Transverse colon (tissue), 4 donors: ENCODE data around the gene DPF3. TPM values are rescaled to one million over a fixed set of nuclear protein-coding genes. Genes with fewer than 3 reads are reported as not detected.

Source experiments
- DNase-seq: peaks from one replicate; pipeline ENCODE4 v3.0.0-alpha.2; 2019
- H3K27ac ChIP-seq, 4 donors: fragments of 200-600 bp; sonication (generic); 2 replicates each; pipeline ENCODE4 v1.5.1; 2016 to 2018; ENCODE audit warnings: inconsistent platforms in 4 of 4
- H3K27me3 ChIP-seq: fragments of 200-600 bp; sonication (generic); 2 replicates; pipeline ENCODE4 v1.5.1; 2017; ENCODE audit warnings: inconsistent platforms
- H3K36me3 ChIP-seq, 4 donors: fragments of 200-600 bp; sonication (generic); 2 replicates each; pipeline ENCODE4 v1.5.1; 2017 to 2019; ENCODE audit warnings: inconsistent platforms in 4 of 4
- H3K4me1 ChIP-seq, 4 donors: fragments of 200-600 bp; sonication (generic); 2 replicates each; pipeline ENCODE4 v1.5.1; 2017 to 2020; ENCODE audit warnings: inconsistent platforms in 4 of 4
- H3K4me3 ChIP-seq, 4 donors: fragments of 200-600 bp; sonication (generic); 1 replicate in 1 of 4; 2 replicates in 3 of 4; pipeline versions ENCODE4 v1.5.1 to v1.6.1; 2017 to 2019; ENCODE audit warnings: inconsistent platforms in 4 of 4
- H3K9me3 ChIP-seq, 2 donors: fragments of 200-600 bp; sonication (generic); 2 replicates each; pipeline ENCODE4 v1.5.1; 2017 to 2019; ENCODE audit warnings: inconsistent platforms in 2 of 2
- CTCF ChIP-seq, 5 experiments: fragments of 200-600 bp in 3 of 5; fragments of 450-650 bp in 2 of 5; sonication (generic) in 3 of 5; IDR thresholded peaks; 1 replicate in 2 of 5; 2 replicates in 3 of 5; pipeline ENCODE4 v1.5.1; 2016 to 2017; ENCODE audit warnings: antibody characterized with exemption in 5 of 5, inconsistent platforms in 3 of 5, mild to moderate bottlenecking in 2 of 5, moderate library complexity in 1 of 5
- EP300 ChIP-seq: sonication (generic); formaldehyde crosslinking; IDR thresholded peaks from one replicate; pipeline ENCODE4 v1.6.1; 2017; ENCODE audit warnings: antibody characterized with exemption, low read depth
- POLR2A ChIP-seq: fragments of 450-650 bp; IDR thresholded peaks from one replicate; pipeline ENCODE4 v1.6.1; 2016; ENCODE audit warnings: antibody characterized with exemption, mild to moderate bottlenecking, moderate library complexity
- POLR2AphosphoS5 ChIP-seq, 3 donors: sonication (generic); formaldehyde crosslinking; IDR thresholded peaks; one replicate each; pipeline ENCODE4 v1.6.1; 2016; ENCODE audit warnings: antibody characterized with exemption in 3 of 3
- WGBS, 2 donors: methylation state at CpG; one replicate each; pipeline ENCODE4 v1.1.5; 2018; ENCODE audit warnings: low coverage in 1 of 2; 5-methylcytosine and 5-hydroxymethylcytosine counted together
- in situ Hi-C, 4 donors: fragments of 200-750 bp; cut with MboI; loops; one replicate each; pipeline versions ENCODE4 v1.15.0 to v1.15.1; 2017; ENCODE audit warnings: low sequenced_read_pairs in 3 of 4, low pct_ligation_motif_present in 1 of 4, low pct_unique_long_range_greater_than_20kb in 1 of 4
- intact Hi-C: fragments of 100-400 bp; cut with DNase I; formaldehyde crosslinking; loops from one replicate; pipeline ENCODE4 v1.15.1; 2023; ENCODE audit warnings: low total_unique reads
- total RNA-seq, 4 donors: library from RNA; depleted of rRNA; stranded (reverse); fragments of >200 nt; gene quantifications; one replicate each; pipeline ENCODE4 v1.1.0, GENCODE V29; 2016

The DPF3 gene
- total RNA-seq, 4 donors from 2014 or later: 7.1 to 23.5 (median 10.9) TPM

- DNase-seq: no peak
These were observed 32.0 kb upstream of the DPF3 start for GRCh38 chr14:72925815-72926291.

GRCh38 chr14:72925171-72925759 lies 31.4 kb upstream of the DPF3 start:
- H3K4me3 ChIP-seq: peak overlapping the region in 1 of 4 donors; percentile 72
- H3K27me3 ChIP-seq: peaks cover 6% of the 10 kb centered on the region
- intact Hi-C loops (no loop called here), in situ Hi-C loops (no loop called here)
- H3K27ac ChIP-seq: peak overlapping the region in 3 of 4 donors; percentile 47 to 87 (median 68)
- H3K9me3 ChIP-seq: no peaks in the 10 kb centered on the region
- 86 to 100% methylated on average over 3 to 22 of the region's 22 CpGs for WGBS, 2 donors
- no peaks in the 10 kb centered on the region for H3K36me3 ChIP-seq
- DNase-seq: no peak
- H3K4me1 ChIP-seq: peaks cover 0 to 16% (median 5%) of the 10 kb centered on the region in 4 donors
- TF ChIP-seq POLR2A (no peak), POLR2AphosphoS5 (IDR thresholded peaks at IDR 0.05) (no peak), CTCF (IDR thresholded peaks at IDR 0.05) (no peak), EP300 (no peak)

More at GRCh38 chr14:72925815-72926291, 32.0 kb upstream of the DPF3 start:
- peak overlapping the region; percentile 52 to 72 (median 61) for H3K4me3 ChIP-seq
- peaks cover 1% of the 10 kb centered on the region for H3K27me3 ChIP-seq
- H3K27ac ChIP-seq: peak overlapping the region; percentile 47 to 87 (median 73)
- in situ Hi-C loops: no loop called here
- peaks cover 0 to 16% (median 5%) of the 10 kb centered on the region in 4 donors for H3K4me1 ChIP-seq
- no peaks in the 10 kb centered on the region for H3K9me3 ChIP-seq
- intact Hi-C loops: no loop called here
- 5 to 60% methylated on average over 1 to 30 of the region's 33 CpGs for WGBS, 2 donors
- H3K36me3 ChIP-seq: no peaks in the 10 kb centered on the region
- TF ChIP-seq POLR2AphosphoS5 (IDR thresholded peaks at IDR 0.05): no peak

GRCh38 chr14:72924337-72924736 lies 30.4 kb upstream of the DPF3 start:
- WGBS, 2 donors: 61 to 68% methylated on average over 3 to 5 of the region's 5 CpGs
- H3K27me3 ChIP-seq: peaks cover 10% of the 10 kb centered on the region
- DNase-seq: no peak
- H3K36me3 ChIP-seq: no peaks in the 10 kb centered on the region
- intact Hi-C loops (no loop called here), in situ Hi-C loops (no loop called here)
- no peak overlapping the region for H3K4me3 ChIP-seq
- H3K9me3 ChIP-seq: no peaks in the 10 kb centered on the region
- no peak overlapping the region for H3K27ac ChIP-seq
- TF ChIP-seq EP300 (no peak), POLR2A (no peak), POLR2AphosphoS5 (IDR thresholded peaks at IDR 0.05) (no peak)
- peaks cover 0 to 16% (median 5%) of the 10 kb centered on the region in 4 donors for H3K4me1 ChIP-seq

GRCh38 chr14:72921396-72921795 lies 27.5 kb upstream of the DPF3 start:
- Histone ChIP-seq H3K27me3 (peaks cover 10% of the 10 kb centered on the region), H3K27ac (no peak overlapping the region), H3K36me3 (no peaks in the 10 kb centered on the region), H3K4me1 (peaks cover 0 to 6% (median 2%) of the 10 kb centered on the region in 4 donors), H3K4me3 (no peak overlapping the region), H3K9me3 (no peaks in the 10 kb centered on the region)
- intact Hi-C loops: no loop called here
- TF ChIP-seq CTCF (IDR thresholded peaks at IDR 0.05) (no peak), POLR2AphosphoS5 (IDR thresholded peaks at IDR 0.05) (no peak), EP300 (no peak), POLR2A (no peak)
- in situ Hi-C loops: no loop called here
- DNase-seq: no peak

- TF ChIP-seq POLR2A (no peak), POLR2AphosphoS5 (IDR thresholded peaks at IDR 0.05) (no peak), EP300 (no peak), CTCF (IDR thresholded peaks at IDR 0.05) (no peak)
- no peaks in the 10 kb centered on the region for H3K36me3 ChIP-seq
- DNase-seq: no peak
- no peaks in the 10 kb centered on the region for H3K4me1 ChIP-seq
- no peaks in the 10 kb centered on the region for H3K9me3 ChIP-seq
- in situ Hi-C loops (no loop called here), intact Hi-C loops (no loop called here)
- WGBS, 2 donors: 46 to 86% methylated on average over 2 of the region's 2 CpGs
- H3K27me3 ChIP-seq: peaks cover 10% of the 10 kb centered on the region
- H3K27ac ChIP-seq: no peak overlapping the region
- H3K4me3 ChIP-seq: no peak overlapping the region
These were observed 26.1 kb upstream of the DPF3 start for GRCh38 chr14:72920008-72920407.
